ENCODE measurements around the gene GAP43. TPM values are rescaled to one million over a fixed set of nuclear protein-coding genes. Genes with fewer than 3 reads are reported as not detected.

GAP43 gene
- total and polyA plus RNA-seq, 2 of the 4 experiments (the other 2 are of a cell fraction): 0.36 to 0.51 TPM

GRCh38 chr3:115626721-115627120 lies 3.4 kb downstream of the GAP43 start:
- BruUV-seq (replicated peaks): no TSS peak
- no peak overlapping the region for H2BK120ac ChIP-seq (ENCODE audit: low read depth, low read length)
- H3K9ac ChIP-seq (ENCODE audit: low read depth, low read length): no peak overlapping the region
- no peak overlapping the region for H3K27ac ChIP-seq (ENCODE audit: insufficient read depth, low read length)
- dilution Hi-C loops (cut with HindIII; ENCODE audit: low sequenced_read_pairs, unreplicated experiment) (no loop called here), intact Hi-C loops (cut with micrococcal nuclease) (no loop called here), in situ Hi-C loops (cut with MboI; ENCODE audit: low sequenced_read_pairs) (no loop called here)
- H4K8ac ChIP-seq (ENCODE audit: low read depth in 2 of 2, low read length in 2 of 2): no peak overlapping the region
- H3K36me3 ChIP-seq (ENCODE audit: control insufficient read depth, insufficient read depth, low read length): no peaks in the 10 kb centered on the region
- H4K91ac ChIP-seq (ENCODE audit: insufficient read depth, low read depth, low read length): no peak overlapping the region
- no peaks in the 10 kb centered on the region for H3K9me3 ChIP-seq (ENCODE audit: control insufficient read depth, insufficient read depth, low read length)
- H2AK5ac ChIP-seq (ENCODE audit: low read depth, low read length): no peak overlapping the region
- no CpG with 5 or more reads among the region's 3 CpGs for WGBS, 2 experiments (ENCODE audit: extremely low coverage in 2 of 2, insufficient read length in 1 of 2)
- no peak overlapping the region for H3K4ac ChIP-seq (ENCODE audit: low read depth, low read length)
- POLR2A ChIA-PET (ENCODE audit: unreplicated experiment): no interaction called here
- H2BK15ac ChIP-seq (ENCODE audit: low read depth, low read length): no peak overlapping the region
- TF ChIP-seq POLR2A (IDR thresholded peaks at IDR 0.05; ENCODE audit: low read depth, low read length) (no peak), NFE2L2 (IDR thresholded peaks at IDR 0.05; ENCODE audit: low read depth, low read length) (no peak), BHLHE40 (IDR thresholded peaks at IDR 0.05; ENCODE audit: low read depth, low read length) (no peak), FOS (IDR thresholded peaks at IDR 0.05; ENCODE audit: low read depth, low read length) (no peak), MAFK (IDR thresholded peaks at IDR 0.05; ENCODE audit: low read depth, low read length) (no peak), RCOR1 (IDR thresholded peaks at IDR 0.05; ENCODE audit: insufficient replicate concordance, low read length) (no peak), CHD1 (IDR thresholded peaks at IDR 0.05; ENCODE audit: low read depth, low read length) (no peak), MXI1 (IDR thresholded peaks at IDR 0.05; ENCODE audit: borderline replicate concordance, low read depth, low read length) (no peak), USF2 (IDR thresholded peaks at IDR 0.05; ENCODE audit: low read depth, low read length) (no peak), SMC3 (IDR thresholded peaks at IDR 0.05; ENCODE audit: low read depth, low read length) (no peak), CEBPB (IDR thresholded peaks at IDR 0.05; ENCODE audit: low read depth, low read length) (no peak), CTCF (conservative IDR thresholded peaks at IDR 0.05; ENCODE audit: low read depth, low read length) (no peak), RAD21 (IDR thresholded peaks at IDR 0.05; ENCODE audit: low read length) (no peak), MAZ (IDR thresholded peaks at IDR 0.05; ENCODE audit: borderline replicate concordance, low read depth, low read length) (no peak), ELK1 (IDR thresholded peaks at IDR 0.05; ENCODE audit: borderline replicate concordance, low read depth, low read length) (no peak), RFX5 (IDR thresholded peaks at IDR 0.05; ENCODE audit: low read depth, low read length) (no peak)
- no peak overlapping the region for H3K56ac ChIP-seq (ENCODE audit: extremely low read depth, insufficient read depth, low read length)
- no peak for DNase-seq
- H3K27me3 ChIP-seq (ENCODE audit: control insufficient read depth, insufficient read depth, low read length): peaks cover 32% of the 10 kb centered on the region
- H4K20me1 ChIP-seq (ENCODE audit: insufficient read depth, low read length): no peaks in the 10 kb centered on the region
- H3K4me2 ChIP-seq (ENCODE audit: low read depth, low read length): no peak overlapping the region
- no peak overlapping the region for H4K5ac ChIP-seq (ENCODE audit: low read depth, low read length)
- H3K14ac ChIP-seq (replicated peaks; ENCODE audit: low read depth, low read length): no peak overlapping the region
- H3K9me1 ChIP-seq (ENCODE audit: insufficient read depth, low read length): no peaks in the 10 kb centered on the region
- no peak overlapping the region for H3K4me3 ChIP-seq (ENCODE audit: insufficient read depth, low read depth, low read length)
- no peak overlapping the region for H2BK5ac ChIP-seq (ENCODE audit: low read depth, low read length, poor library complexity, severe bottlenecking)
- H2AFZ ChIP-seq (replicated peaks; ENCODE audit: low read length, poor library complexity): no peak overlapping the region
- no peak overlapping the region for H2AK9ac ChIP-seq (replicated peaks; ENCODE audit: low read depth, low read length, poor library complexity)
- no peak overlapping the region for H3K18ac ChIP-seq (ENCODE audit: low read depth, low read length)
- no peak overlapping the region for H2BK20ac ChIP-seq (ENCODE audit: low read depth, low read length)
- no peaks in the 10 kb centered on the region for H3K79me1 ChIP-seq (ENCODE audit: low read depth in 1 of 2, low read length in 2 of 2)
- peaks cover 3% of the 10 kb centered on the region; the same call in 1 of the 2 replicates for H3K4me1 ChIP-seq (ENCODE audit: control insufficient read depth, insufficient read depth, low read length)
- CTCF ChIA-PET: no interaction called here
- H3K23ac ChIP-seq (ENCODE audit: low read depth, low read length): no peak overlapping the region
- ATAC-seq (ENCODE audit: low read depth): no peak
